ENCODE data around the gene SH2D5. TPM values are rescaled to one million over a fixed set of nuclear protein-coding genes. Genes with fewer than 3 reads are reported as not detected.
"Not testable (repeated sequence)": the region's sequence is repeated elsewhere in the genome, so short reads cannot be mapped to it uniquely, and the experiment has no call there.

Gene SH2D5
- total and polyA plus RNA-seq, 12 donors = 0.15 to 6.4 (median 0.20) TPM; not detected in 8

DNA sequence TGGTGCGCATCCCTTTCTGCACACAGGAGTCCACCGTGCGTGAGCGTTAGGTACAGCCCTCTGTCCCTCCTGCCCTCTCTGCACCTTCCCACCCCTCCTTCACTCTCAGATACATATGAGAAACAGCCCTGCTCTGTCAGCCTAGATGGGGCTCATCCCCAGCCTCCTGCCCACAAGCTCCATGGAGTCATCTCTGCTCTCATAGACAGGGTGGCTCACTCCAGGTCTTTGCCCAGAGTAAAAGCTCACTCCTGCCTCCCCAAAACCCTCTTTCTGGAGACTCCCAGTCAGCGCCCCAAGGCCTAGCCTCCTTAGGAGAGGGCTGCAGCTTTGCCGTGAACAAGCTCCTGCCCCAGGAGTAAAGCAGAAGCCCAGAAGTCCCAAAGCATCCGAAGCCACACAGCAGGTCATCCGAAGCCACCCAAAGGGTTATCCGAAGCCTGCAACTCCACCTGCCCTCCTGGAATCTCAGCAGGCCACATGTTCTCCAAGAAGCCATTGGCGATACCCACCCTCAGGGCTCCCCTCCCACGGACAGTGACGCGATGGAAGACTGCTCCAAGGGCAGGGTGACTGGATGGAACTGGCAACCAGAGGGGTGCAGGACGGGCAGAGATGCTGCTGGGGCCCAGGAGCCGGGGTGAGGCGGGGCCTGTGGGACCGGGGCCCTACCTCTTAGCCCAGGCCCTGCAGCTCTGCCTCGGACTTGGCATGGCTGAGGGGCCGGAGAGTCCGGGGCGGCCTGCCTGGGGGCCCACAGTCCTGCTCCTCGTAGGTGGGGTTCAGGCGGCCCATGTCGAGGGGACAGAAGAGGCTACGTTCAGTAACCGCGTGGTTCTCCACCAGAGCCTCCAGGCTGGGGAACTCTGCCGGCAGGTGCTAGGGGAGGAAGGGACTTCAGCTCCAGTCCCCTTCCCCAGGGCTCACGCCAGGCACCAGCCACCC, 11.1 kb downstream of the SH2D5 start:
- no peak for ATAC-seq
- Histone ChIP-seq H3K4me3 (no peak overlapping the region), H3K27ac (no peak overlapping the region), H3K36me3 (no peaks in the 10 kb centered on the region), H3K9me3 (no peaks in the 10 kb centered on the region), H3K4me1 (peaks cover 0 to 10% (median 5%) of the 10 kb centered on the region in 9 donors), H3K27me3 (peaks cover 0 to 27% (median 11%) of the 10 kb centered on the region in 7 donors)
- DNase-seq = no peak
- WGBS, 2 donors = 92% methylated on average over 29 of the region's 29 CpGs
- intact Hi-C loops (cut with DNase I) = no loop called here
- TF ChIP-seq, protein P1, sequence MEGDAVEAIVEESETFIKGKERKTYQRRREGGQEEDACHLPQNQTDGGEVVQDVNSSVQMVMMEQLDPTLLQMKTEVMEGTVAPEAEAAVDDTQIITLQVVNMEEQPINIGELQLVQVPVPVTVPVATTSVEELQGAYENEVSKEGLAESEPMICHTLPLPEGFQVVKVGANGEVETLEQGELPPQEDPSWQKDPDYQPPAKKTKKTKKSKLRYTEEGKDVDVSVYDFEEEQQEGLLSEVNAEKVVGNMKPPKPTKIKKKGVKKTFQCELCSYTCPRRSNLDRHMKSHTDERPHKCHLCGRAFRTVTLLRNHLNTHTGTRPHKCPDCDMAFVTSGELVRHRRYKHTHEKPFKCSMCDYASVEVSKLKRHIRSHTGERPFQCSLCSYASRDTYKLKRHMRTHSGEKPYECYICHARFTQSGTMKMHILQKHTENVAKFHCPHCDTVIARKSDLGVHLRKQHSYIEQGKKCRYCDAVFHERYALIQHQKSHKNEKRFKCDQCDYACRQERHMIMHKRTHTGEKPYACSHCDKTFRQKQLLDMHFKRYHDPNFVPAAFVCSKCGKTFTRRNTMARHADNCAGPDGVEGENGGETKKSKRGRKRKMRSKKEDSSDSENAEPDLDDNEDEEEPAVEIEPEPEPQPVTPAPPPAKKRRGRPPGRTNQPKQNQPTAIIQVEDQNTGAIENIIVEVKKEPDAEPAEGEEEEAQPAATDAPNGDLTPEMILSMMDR (IDR thresholded peaks at IDR 0.05) = no peak

DNA sequence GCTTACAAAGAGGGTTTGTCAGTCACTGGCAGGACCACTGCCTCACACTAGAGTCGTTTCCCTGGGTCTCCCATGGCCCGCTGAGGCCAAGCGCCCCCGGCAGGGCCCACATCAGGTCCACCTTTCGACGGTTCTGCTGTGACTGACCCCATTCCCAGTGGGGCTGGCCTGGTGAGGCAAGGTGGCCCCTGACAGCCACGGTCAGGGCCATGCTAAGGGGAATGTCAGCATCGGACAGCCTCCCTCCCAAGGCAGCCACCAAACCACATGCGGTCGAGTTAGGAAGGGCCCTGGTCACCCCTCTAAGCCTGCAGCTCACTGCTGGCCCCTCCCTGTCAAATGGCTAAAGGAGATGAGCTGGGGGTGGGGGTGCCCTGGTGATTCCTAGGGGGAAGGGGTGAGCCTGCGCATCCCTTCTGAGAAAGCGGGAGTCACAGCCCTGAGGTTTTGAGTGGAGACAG, 11.8 kb downstream of the SH2D5 start:
- Histone ChIP-seq H3K9me3 (no peaks in the 10 kb centered on the region), H3K4me1 (peaks cover 0 to 10% (median 5%) of the 10 kb centered on the region in 9 donors), H3K27ac (no peak overlapping the region), H3K36me3 (no peaks in the 10 kb centered on the region), H3K4me3 (no peak overlapping the region), H3K27me3 (peaks cover 0 to 34% (median 18%) of the 10 kb centered on the region in 7 donors)
- DNase-seq (no peak), ATAC-seq (no peak)
- WGBS, 2 donors = 87 to 88% methylated on average over 12 of the region's 12 CpGs
- TF ChIP-seq, protein P1 (IDR thresholded peaks at IDR 0.05) = no peak
- intact Hi-C loops (cut with DNase I) = no loop called here

DNA sequence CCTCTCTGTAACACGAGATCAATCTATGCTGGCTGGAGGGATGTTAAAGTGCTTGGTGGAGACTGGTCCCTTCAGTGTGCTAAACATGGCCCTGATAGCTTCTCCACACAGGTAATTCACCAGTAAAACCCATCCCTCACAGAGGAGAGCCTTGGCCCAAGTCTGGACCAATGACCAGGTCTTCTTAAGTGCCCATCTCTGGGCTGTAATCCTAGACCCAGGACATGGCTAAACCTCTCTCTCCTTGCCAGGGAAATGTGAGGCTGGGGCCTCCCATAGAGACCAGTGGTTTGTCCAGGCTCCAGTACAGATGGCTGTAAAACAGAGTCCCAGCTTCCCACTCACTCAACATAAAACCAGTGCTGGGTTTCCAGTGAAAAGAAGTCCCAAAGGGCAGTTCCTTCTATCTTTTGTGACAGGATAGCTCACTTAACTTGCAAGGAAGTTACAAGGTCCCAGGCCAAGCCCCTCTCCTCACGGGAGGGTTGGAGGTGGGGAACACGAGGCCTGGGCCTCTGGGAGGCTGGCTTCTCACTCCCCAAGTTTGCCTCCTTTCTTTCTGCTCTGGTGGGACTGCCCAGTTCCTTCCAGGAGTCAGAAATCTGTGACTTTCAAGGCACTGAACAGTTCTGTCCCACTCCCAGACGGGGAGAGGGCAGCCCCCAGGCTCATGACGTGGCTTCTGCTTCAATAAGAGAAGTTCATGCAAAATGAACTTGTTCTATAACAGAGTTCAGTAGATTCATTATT, 12.5 kb downstream of the SH2D5 start:
- TF ChIP-seq, protein P1 (IDR thresholded peaks at IDR 0.05) = no peak
- H3K4me1 ChIP-seq = peaks cover 0 to 10% (median 5%) of the 10 kb centered on the region in 9 donors
- no peak for DNase-seq
- H3K9me3 ChIP-seq = no peaks in the 10 kb centered on the region
- H3K4me3 ChIP-seq = no peak overlapping the region
- peaks cover 0 to 40% (median 20%) of the 10 kb centered on the region in 7 donors for H3K27me3 ChIP-seq
- no peak overlapping the region for H3K27ac ChIP-seq
- no peak for ATAC-seq
- 80 to 84% methylated on average over 5 of the region's 5 CpGs for WGBS, 2 donors
- intact Hi-C loops (cut with DNase I) = no loop called here
- no peaks in the 10 kb centered on the region for H3K36me3 ChIP-seq

DNA sequence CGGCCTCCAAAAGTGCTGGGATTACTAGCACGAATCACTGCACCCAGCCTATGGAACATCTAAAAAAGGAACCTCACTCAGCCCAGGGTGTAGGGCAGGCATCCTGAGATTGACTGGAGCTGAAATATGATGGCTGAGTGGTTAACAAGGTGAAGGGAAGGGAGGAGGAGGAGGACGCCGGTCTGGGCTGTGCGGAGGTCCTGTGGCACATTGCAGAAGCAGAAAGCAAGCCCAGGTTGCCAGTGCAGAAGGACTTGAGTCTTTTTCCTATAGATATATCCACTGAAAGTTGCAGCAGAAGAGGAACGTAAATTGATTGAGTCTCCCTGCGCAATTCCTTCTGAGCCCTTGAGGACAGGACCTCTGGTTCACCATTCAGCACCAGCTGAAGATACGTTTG, 13.2 kb downstream of the SH2D5 start:
- TF ChIP-seq, protein P1 (IDR thresholded peaks at IDR 0.05) = no peak
- H3K4me1 ChIP-seq = peaks cover 0 to 10% (median 5%) of the 10 kb centered on the region in 9 donors
- no peak overlapping the region for H3K27ac ChIP-seq
- intact Hi-C loops (cut with DNase I) = no loop called here
- no peaks in the 10 kb centered on the region for H3K9me3 ChIP-seq
- H3K4me3 ChIP-seq = no peak overlapping the region
- ATAC-seq = no peak
- H3K27me3 ChIP-seq = peaks cover 0 to 44% (median 20%) of the 10 kb centered on the region in 7 donors
- 88 to 92% methylated on average over 8 of the region's 8 CpGs for WGBS, 2 donors
- no peak for DNase-seq
- no peaks in the 10 kb centered on the region for H3K36me3 ChIP-seq

DNA sequence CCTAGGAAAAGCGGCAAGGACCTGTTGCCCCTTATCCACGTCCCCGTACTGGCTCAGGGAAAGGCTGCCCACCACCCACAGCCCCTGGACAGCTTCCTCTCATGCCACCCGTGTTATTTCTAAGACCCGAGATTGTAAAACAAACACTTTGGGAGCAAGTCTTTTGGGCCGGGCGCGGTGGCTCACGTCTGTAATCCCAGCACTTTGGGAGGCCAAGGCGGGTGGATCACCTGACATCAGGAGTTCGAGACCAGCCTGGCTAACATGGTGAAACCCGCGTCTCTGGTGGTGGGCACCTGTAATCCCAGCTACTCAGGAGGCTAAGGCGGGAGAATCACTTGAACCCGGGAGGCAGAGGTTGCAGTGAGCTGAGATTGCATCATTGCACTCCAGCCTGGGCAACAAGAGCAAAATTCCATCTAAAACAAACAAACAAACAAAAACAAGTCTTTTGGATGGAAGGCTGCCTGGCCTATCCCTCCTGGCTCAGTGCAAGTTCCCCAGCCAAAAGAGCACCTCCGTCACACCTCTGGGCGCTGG, 14.1 kb downstream of the SH2D5 start:
- ATAC-seq; H3K36me3 ChIP-seq; intact Hi-C loops (cut with DNase I); H3K9me3 ChIP-seq; DNase-seq; H3K27ac ChIP-seq: not testable (repeated sequence)
- 64 to 66% methylated on average over 17 of the region's 17 CpGs for WGBS, 2 donors
- peaks cover 0 to 10% (median 5%) of the 10 kb centered on the region in 9 donors for H3K4me1 ChIP-seq
- peaks cover 0 to 44% (median 20%) of the 10 kb centered on the region in 7 donors for H3K27me3 ChIP-seq
- peak overlapping the region in 8 of 10 donors; percentile 31 to 59 (median 48) for H3K4me3 ChIP-seq
